Measurements from ENCODE around the gene DNAJB4.
"Not testable (repeated sequence)": the region's sequence is repeated elsewhere in the genome, so short reads cannot be mapped to it uniquely, and the experiment has no call there.

Gene DNAJB4

GRCh38 chr1:78004719-78005447 is at the start of gene DNAJB4:
Gene DNAJB4 (plus strand): TSS chr1:78004939. CDS start chr1:78005111, 172 bp downstream.
- DNase-seq (ENCODE audit: extremely low spot score, insufficient read length, low read depth), result peak; percentile 42
- FAIRE-seq, result peak; percentile 96

- no peak for FAIRE-seq
- DNase-seq (ENCODE audit: extremely low spot score, insufficient read length, low read depth), result no peak
These were observed 49.0 kb upstream of the DNAJB4 start for GRCh38 chr1:77955709-77956108.

- FAIRE-seq, result no peak
- DNase-seq (ENCODE audit: extremely low spot score, insufficient read length, low read depth), result no peak
These were observed 48.3 kb upstream of the DNAJB4 start for GRCh38 chr1:77956464-77956863.

GRCh38 chr1:77958391-77958790 is 46.3 kb upstream of the DNAJB4 start:
- FAIRE-seq, result no peak
- DNase-seq (ENCODE audit: extremely low spot score, insufficient read length, low read depth), result no peak

- FAIRE-seq (no peak), DNase-seq (ENCODE audit: extremely low spot score, insufficient read length, low read depth) (no peak)
These were observed 45.9 kb upstream of the DNAJB4 start for GRCh38 chr1:77958850-77959249.

- DNase-seq (ENCODE audit: extremely low spot score, insufficient read length, low read depth), result no peak
- FAIRE-seq, result peak; percentile 21
These were observed 43.3 kb upstream of the DNAJB4 start for GRCh38 chr1:77961392-77961791.

- DNase-seq (ENCODE audit: extremely low spot score, insufficient read length, low read depth) (no peak), FAIRE-seq (no peak)
These were observed 38.4 kb upstream of the DNAJB4 start for GRCh38 chr1:77966291-77966690.

- DNase-seq (ENCODE audit: extremely low spot score, insufficient read length, low read depth), result no peak
- FAIRE-seq, result no peak
These were observed 34.5 kb upstream of the DNAJB4 start for GRCh38 chr1:77970192-77970591.

GRCh38 chr1:77972080-77972479 is 32.7 kb upstream of the DNAJB4 start:
- FAIRE-seq (no peak), DNase-seq (ENCODE audit: extremely low spot score, insufficient read length, low read depth) (no peak)

GRCh38 chr1:77975386-77975785 is 29.4 kb upstream of the DNAJB4 start:
- no peak for FAIRE-seq
- no peak for DNase-seq (ENCODE audit: extremely low spot score, insufficient read length, low read depth)

- DNase-seq (ENCODE audit: extremely low spot score, insufficient read length, low read depth), result no peak
- no peak for FAIRE-seq
These were observed 28.8 kb upstream of the DNAJB4 start for GRCh38 chr1:77975907-77976306.

- FAIRE-seq, result no peak
- no peak for DNase-seq (ENCODE audit: extremely low spot score, insufficient read length, low read depth)
These were observed 28.2 kb upstream of the DNAJB4 start for GRCh38 chr1:77976433-77977076.

GRCh38 chr1:77977989-77978292 is 26.8 kb upstream of the DNAJB4 start:
- DNase-seq (ENCODE audit: extremely low spot score, insufficient read length, low read depth), result no peak
- no peak for FAIRE-seq

GRCh38 chr1:77978293-77978968 is 26.3 kb upstream of the DNAJB4 start:
- DNase-seq (ENCODE audit: extremely low spot score, insufficient read length, low read depth) (peak; percentile 40), FAIRE-seq (peak; percentile 95)

- peak; percentile 96 for FAIRE-seq
These were observed 25.5 kb upstream of the DNAJB4 start, which contains the start of gene FUBP1 for GRCh38 chr1:77978969-77979876. Gene FUBP1 (minus strand): TSS chr1:77979072. CDS start chr1:77979004, 68 bp downstream.

GRCh38 chr1:77983352-77983996 is 21.3 kb upstream of the DNAJB4 start:
- not testable (repeated sequence) for FAIRE-seq; DNase-seq (ENCODE audit: extremely low spot score, insufficient read length, low read depth)

More at GRCh38 chr1:77978969-77979876, 25.5 kb upstream of the DNAJB4 start, which contains the start of gene FUBP1:
- peak; percentile 84 for DNase-seq (ENCODE audit: extremely low spot score, insufficient read length, low read depth)

GRCh38 chr1:77983997-77984355 is 20.8 kb upstream of the DNAJB4 start:
- DNase-seq (ENCODE audit: extremely low spot score, insufficient read length, low read depth) (no peak), FAIRE-seq (no peak)

- FAIRE-seq (no peak), DNase-seq (ENCODE audit: extremely low spot score, insufficient read length, low read depth) (no peak)
These were observed 20.1 kb upstream of the DNAJB4 start for GRCh38 chr1:77984629-77985028.

- FAIRE-seq (no peak), DNase-seq (ENCODE audit: extremely low spot score, insufficient read length, low read depth) (no peak)
These were observed 17.9 kb upstream of the DNAJB4 start for GRCh38 chr1:77986810-77987209.

GRCh38 chr1:77987919-77988318 is 16.8 kb upstream of the DNAJB4 start:
- FAIRE-seq, result no peak
- DNase-seq (ENCODE audit: extremely low spot score, insufficient read length, low read depth), result no peak

Measured in GM18507 (cell line).